PC-3 (cell line): ENCODE results near the gene SCAND1. TPM values are rescaled to one million over a fixed set of nuclear protein-coding genes. Genes with fewer than 3 reads are reported as not detected.
"Not testable (repeated sequence)": the region's sequence is repeated elsewhere in the genome, so short reads cannot be mapped to it uniquely, and the experiment has no call there.

Source experiments
- ATAC-seq: fragments of 200-7000 bp; cut with Tn5 transposase; 2 replicates; pipeline ENCODE4 v1.9.1; 2020; ENCODE audit warnings: mild to moderate bottlenecking, moderate library complexity
- BruUV-seq: library from RNA; stranded (reverse); fragments of 400-500 nt; replicated peaks from 2 replicates; lab custom pipeline; 2021; lab: Mats Ljungman, UMichigan
- CTCF ChIA-PET: fragments of 300-600 bp; sonication (Branson Sonifier 250); formaldehyde crosslinking; loops from one replicate; lab custom pipeline; 2022; ENCODE audit warnings: antibody characterized with exemption; lab: Charles Lee
- POLR2A ChIA-PET: fragments of 300-600 bp; sonication (Branson Sonifier 250); formaldehyde crosslinking; loops from one replicate; lab custom pipeline; 2022; ENCODE audit warnings: antibody characterized with exemption; ENCODE audit not compliant: unreplicated experiment; lab: Charles Lee
- DNase-seq: peaks from one replicate; pipeline ENCODE4 v3.0.0-alpha.2; 2015
- H2AFZ ChIP-seq: fragments of 300-600 bp; sonication (generic); 2 replicates; pipeline ENCODE4 v1.6.0; 2016; ENCODE audit warnings: antibody characterized with exemption, low read length
- H3F3A ChIP-seq: fragments of 300-600 bp; sonication (generic); one replicate; pipeline ENCODE4 v1.6.0; 2017; ENCODE audit warnings: antibody characterized with exemption, low read length, control low read depth, mild to moderate bottlenecking; ENCODE audit not compliant: unreplicated experiment
- H3K27ac ChIP-seq: fragments of 300-600 bp; sonication (generic); 2 replicates; pipeline ENCODE4 v1.5.1; 2016; ENCODE audit warnings: mild to moderate bottlenecking, low read length
- H3K27me3 ChIP-seq: fragments of 300-600 bp; sonication (generic); 2 replicates; pipeline ENCODE4 v1.6.1; 2016; ENCODE audit warnings: low read length, mixed read lengths
- H3K36me3 ChIP-seq: fragments of 300-600 bp; sonication (generic); 2 replicates; pipeline ENCODE4 v1.6.1; 2016; ENCODE audit warnings: low read depth, mixed run types, low read length, mixed read lengths
- H3K4me1 ChIP-seq: fragments of 300-600 bp; sonication (generic); 2 replicates; pipeline ENCODE4 v1.5.1; 2016; ENCODE audit warnings: low read length; ENCODE audit not compliant: insufficient read depth
- H3K4me2 ChIP-seq: fragments of 300-600 bp; sonication (generic); 2 replicates; pipeline ENCODE4 v1.6.0; 2016; ENCODE audit warnings: low read length
- H3K4me3 ChIP-seq: fragments of 300-600 bp; sonication (generic); 2 replicates; pipeline ENCODE4 v1.5.1; 2016; ENCODE audit warnings: mild to moderate bottlenecking, low read length, mixed read lengths
- H3K79me2 ChIP-seq: fragments of 300-600 bp; sonication (generic); 2 replicates; pipeline ENCODE4 v1.6.1; 2017; ENCODE audit warnings: low read length, mixed read lengths
- H3K9ac ChIP-seq: fragments of 300-600 bp; sonication (generic); 2 replicates; pipeline ENCODE4 v1.6.0; 2016; ENCODE audit warnings: mild to moderate bottlenecking, low read length
- H3K9me2 ChIP-seq: fragments of 300-600 bp; sonication (generic); replicated peaks from 2 replicates; pipeline ENCODE4 v1.6.1; 2016; ENCODE audit warnings: mixed run types, low read length, mixed read lengths
- H3K9me3 ChIP-seq: fragments of 300-600 bp; sonication (generic); 2 replicates; pipeline ENCODE4 v1.6.1; 2016; ENCODE audit warnings: low read length, mixed read lengths
- H4K20me1 ChIP-seq: fragments of 300-600 bp; sonication (generic); 2 replicates; pipeline ENCODE4 v1.6.1; 2016; ENCODE audit warnings: low read length, mixed read lengths
- EZH2 ChIP-seq: fragments of 300-600 bp; sonication (generic); IDR thresholded peaks from one replicate; pipeline ENCODE4 v1.6.1; 2017; ENCODE audit warnings: antibody characterized with exemption, mild to moderate bottlenecking, low read length; ENCODE audit not compliant: unreplicated experiment
- EZH2phosphoT487 ChIP-seq: fragments of 300-600 bp; sonication (generic); IDR thresholded peaks from 2 replicates; pipeline ENCODE4 v1.6.1; 2018; ENCODE audit warnings: mild to moderate bottlenecking, antibody characterized with exemption, low read length, borderline replicate concordance
- intact Hi-C: fragments of 100-400 bp; cut with micrococcal nuclease; formaldehyde crosslinking; loops from 2 replicates; pipeline ENCODE4 v1.9.0; 2023
- total RNA-seq: library from RNA; depleted of rRNA; stranded (reverse); fragments of >200 nt; gene quantifications from 2 replicates; pipeline ENCODE4 v1.2.3, GENCODE V29; 2014
- TF ChIP-seq, protein P1 (sequence below): fragments of 300-600 bp; sonication (generic); conservative IDR thresholded peaks from 2 replicates; pipeline ENCODE4 v1.5.1; 2017; ENCODE audit warnings: antibody characterized with exemption, low read depth, mild to moderate bottlenecking, low read length

The SCAND1 gene
- total RNA-seq, 1 experiment from 2014 or later: 90.9 TPM

DNA sequence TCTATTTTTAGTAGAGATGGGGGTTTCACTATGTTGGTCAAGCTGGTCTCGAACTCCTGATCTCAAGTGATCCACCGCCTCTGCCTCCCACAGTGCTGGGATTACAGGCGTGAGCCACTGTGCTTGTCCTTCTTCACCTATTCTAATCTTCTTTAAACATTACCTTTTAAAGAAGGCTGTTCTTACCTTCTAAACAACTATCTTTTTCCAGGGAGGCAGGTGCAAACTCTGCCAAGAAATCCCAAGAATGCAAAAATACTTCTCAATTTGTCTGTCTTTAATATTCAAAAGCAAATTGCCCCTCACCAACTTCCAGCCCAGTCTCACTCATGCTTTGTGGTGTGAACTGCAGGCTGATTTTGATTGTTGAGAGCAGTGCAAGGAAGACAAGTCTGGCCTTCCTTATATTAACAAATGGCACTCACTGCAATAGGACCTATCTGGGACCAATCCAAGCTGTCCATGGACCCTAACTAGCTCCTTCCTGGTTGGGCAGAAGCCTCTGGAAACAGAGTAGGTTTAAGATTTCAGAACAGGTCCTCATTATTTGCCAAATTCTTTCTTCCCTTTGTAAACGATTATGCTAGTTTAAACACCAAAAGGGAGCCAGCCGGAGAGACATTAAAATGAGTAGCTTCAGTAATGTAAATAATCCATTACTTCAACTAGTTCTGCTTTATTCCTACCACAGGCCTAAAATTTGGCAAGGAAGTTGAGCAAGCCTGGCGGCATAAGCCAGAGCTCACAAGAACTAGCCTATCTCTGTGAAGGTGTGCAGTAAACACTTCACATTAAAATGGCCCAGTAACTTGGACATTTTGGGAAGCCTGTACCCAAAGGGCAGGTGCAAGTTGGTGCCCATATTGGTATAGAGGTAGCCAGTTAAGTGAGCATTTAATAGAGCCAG lies 1.6 kb downstream of the SCAND1 start:
- no peak overlapping the region for H2AFZ ChIP-seq

GRCh38 chr20:35952080-35952479 lies 2.2 kb downstream of the SCAND1 start:
- peaks cover 13% of the 10 kb centered on the region for H3K4me1 ChIP-seq
- H3K36me3 ChIP-seq, H3K9ac ChIP-seq, ATAC-seq, H3K9me2 ChIP-seq, H3K9me3 ChIP-seq, H3K27ac ChIP-seq, DNase-seq, H3K27me3 ChIP-seq, H4K20me1 ChIP-seq, H2AFZ ChIP-seq, H3F3A ChIP-seq, BruUV-seq: not testable (repeated sequence)
- H3K4me2 ChIP-seq: peak overlapping the region; percentile 91
- POLR2A ChIA-PET: interaction anchor here (0.6 to 1.2 kb wide), 8 partner anchors 39 to 1959 kb away, joined by 3 to 17 read pairs (median 3); no protein-coding TSS in a partner anchor
- peaks cover 31% of the 10 kb centered on the region for H3K79me2 ChIP-seq
- intact Hi-C loops: loop anchor here (2.0 kb wide), 1 partner anchor 181 kb away; no protein-coding TSS in a partner anchor
- H3K4me3 ChIP-seq: peak overlapping the region; percentile 95
- CTCF ChIA-PET: interaction anchor here (0.6 to 3.7 kb wide), 2 partner anchors 40 to 436 kb away, joined by 3 to 36 read pairs; no protein-coding TSS in a partner anchor

More for the DNA sequence above, 1.6 kb downstream of the SCAND1 start:
- ATAC-seq (no peak), DNase-seq (peak; percentile 43)
- H3K27ac ChIP-seq: no peak overlapping the region
- ChIA-PET CTCF (interaction anchor here (0.6 to 3.7 kb wide), 3 partner anchors 39 to 437 kb away, joined by 3 to 36 read pairs (median 6); no protein-coding TSS in a partner anchor), POLR2A (interaction anchor here (0.6 to 2.5 kb wide), 9 partner anchors 38 to 1960 kb away, joined by 3 to 27 read pairs (median 3); partner anchors contain the start of gene RBM39)
- no peaks in the 10 kb centered on the region for H3F3A ChIP-seq
- BruUV-seq: no TSS peak
- no peaks in the 10 kb centered on the region for H3K9me3 ChIP-seq
- H3K9me2 ChIP-seq: no peaks in the 10 kb centered on the region
- H3K27me3 ChIP-seq: no peaks in the 10 kb centered on the region
- no peaks in the 10 kb centered on the region for H4K20me1 ChIP-seq
- H3K9ac ChIP-seq: peak overlapping the region; percentile 98
- peaks cover 31% of the 10 kb centered on the region for H3K79me2 ChIP-seq
- intact Hi-C loops: loop anchor here (2.0 kb wide), 1 partner anchor 182 kb away; no protein-coding TSS in a partner anchor
- TF ChIP-seq, protein P1, sequence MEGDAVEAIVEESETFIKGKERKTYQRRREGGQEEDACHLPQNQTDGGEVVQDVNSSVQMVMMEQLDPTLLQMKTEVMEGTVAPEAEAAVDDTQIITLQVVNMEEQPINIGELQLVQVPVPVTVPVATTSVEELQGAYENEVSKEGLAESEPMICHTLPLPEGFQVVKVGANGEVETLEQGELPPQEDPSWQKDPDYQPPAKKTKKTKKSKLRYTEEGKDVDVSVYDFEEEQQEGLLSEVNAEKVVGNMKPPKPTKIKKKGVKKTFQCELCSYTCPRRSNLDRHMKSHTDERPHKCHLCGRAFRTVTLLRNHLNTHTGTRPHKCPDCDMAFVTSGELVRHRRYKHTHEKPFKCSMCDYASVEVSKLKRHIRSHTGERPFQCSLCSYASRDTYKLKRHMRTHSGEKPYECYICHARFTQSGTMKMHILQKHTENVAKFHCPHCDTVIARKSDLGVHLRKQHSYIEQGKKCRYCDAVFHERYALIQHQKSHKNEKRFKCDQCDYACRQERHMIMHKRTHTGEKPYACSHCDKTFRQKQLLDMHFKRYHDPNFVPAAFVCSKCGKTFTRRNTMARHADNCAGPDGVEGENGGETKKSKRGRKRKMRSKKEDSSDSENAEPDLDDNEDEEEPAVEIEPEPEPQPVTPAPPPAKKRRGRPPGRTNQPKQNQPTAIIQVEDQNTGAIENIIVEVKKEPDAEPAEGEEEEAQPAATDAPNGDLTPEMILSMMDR: no peak
- TF ChIP-seq EZH2 (no peak), EZH2phosphoT487 (no peak)
- peak overlapping the region; percentile 91 for H3K4me2 ChIP-seq
- peak overlapping the region; percentile 95 for H3K4me3 ChIP-seq
- H3K36me3 ChIP-seq: no peaks in the 10 kb centered on the region
- peaks cover 13% of the 10 kb centered on the region for H3K4me1 ChIP-seq

GRCh38 chr20:35950093-35950492 lies 4.2 kb downstream of the SCAND1 start:
- BruUV-seq: no TSS peak
- Histone ChIP-seq H3K36me3 (no peaks in the 10 kb centered on the region), H3K9me2 (no peaks in the 10 kb centered on the region), H3K79me2 (peaks cover 24% of the 10 kb centered on the region), H2AFZ (no peak overlapping the region), H3K27ac (no peak overlapping the region), H3K4me3 (no peak overlapping the region), H4K20me1 (no peaks in the 10 kb centered on the region), H3K4me1 (peaks cover 8% of the 10 kb centered on the region), H3F3A (no peaks in the 10 kb centered on the region), H3K4me2 (no peak overlapping the region), H3K9me3 (no peaks in the 10 kb centered on the region), H3K9ac (no peak overlapping the region), H3K27me3 (no peaks in the 10 kb centered on the region)
- no peak for DNase-seq
- CTCF ChIA-PET: interaction anchor here (0.6 kb wide), 1 partner anchor 1139 kb away, joined by 6 read pairs; no protein-coding TSS in a partner anchor
- intact Hi-C loops: no loop called here
- POLR2A ChIA-PET: interaction anchor here (0.7 kb wide), 1 partner anchor 167 kb away, joined by 3 read pairs; no protein-coding TSS in a partner anchor
- no peak for ATAC-seq
- no peak for TF ChIP-seq EZH2phosphoT487
- no peak for TF ChIP-seq EZH2
